Spleen (tissue), 11 donors: ENCODE measurements around the gene STAP2. TPM values are rescaled to one million over a fixed set of nuclear protein-coding genes. Genes with fewer than 3 reads are reported as not detected.

Experiments used
- DNase-seq: peaks from one replicate; pipeline ENCODE4 v3.0.0-alpha.2; 2020
- H3K27ac ChIP-seq, 8 donors: fragments of 200-600 bp; sonication (generic) in 7 of 8; 1 replicate in 4 of 8; 2 replicates in 4 of 8; pipeline versions ENCODE4 v1.5.0 to v1.8.0; 2016 to 2021; ENCODE audit warnings: inconsistent platforms in 4 of 8, mild to moderate bottlenecking in 4 of 8, moderate library complexity in 1 of 8
- H3K27me3 ChIP-seq, 7 donors: fragments of 200-600 bp; sonication (generic) in 6 of 7; replicated peaks in 1 of 7; 1 replicate in 4 of 7; 2 replicates in 3 of 7; pipeline versions ENCODE4 v1.5.0 to v1.8.0; 2016 to 2021; ENCODE audit warnings: inconsistent platforms in 3 of 7, mild to moderate bottlenecking in 1 of 7
- H3K36me3 ChIP-seq, 6 donors: fragments of 200-600 bp; sonication (generic) in 5 of 6; 1 replicate in 4 of 6; 2 replicates in 2 of 6; pipeline versions ENCODE4 v1.5.0 to v1.8.0; 2016 to 2021; ENCODE audit warnings: inconsistent platforms in 2 of 6
- H3K4me1 ChIP-seq, 6 donors: fragments of 200-600 bp; sonication (generic) in 5 of 6; 1 replicate in 3 of 6; 2 replicates in 3 of 6; pipeline versions ENCODE4 v1.5.0 to v1.8.0; 2016 to 2021; ENCODE audit warnings: inconsistent platforms in 3 of 6
- H3K4me3 ChIP-seq, 8 donors: fragments of 200-600 bp; sonication (generic) in 7 of 8; 1 replicate in 4 of 8; 2 replicates in 4 of 8; pipeline versions ENCODE4 v1.5.0 to v1.8.0; 2016 to 2021; ENCODE audit warnings: inconsistent platforms in 4 of 8, mild to moderate bottlenecking in 4 of 8, moderate library complexity in 2 of 8
- H3K9me3 ChIP-seq, 8 donors: fragments of 200-600 bp; sonication (generic) in 7 of 8; 1 replicate in 4 of 8; 2 replicates in 4 of 8; pipeline versions ENCODE4 v1.5.0 to v1.8.0; 2016 to 2021; ENCODE audit warnings: inconsistent platforms in 4 of 8
- POLR2A ChIP-seq, 3 donors: fragments of 450-650 bp; IDR thresholded peaks; one replicate each; pipeline ENCODE4 v1.5.1; 2017; ENCODE audit warnings: antibody characterized with exemption in 3 of 3, mild to moderate bottlenecking in 1 of 3
- POLR2AphosphoS5 ChIP-seq, 3 donors: sonication (generic); formaldehyde crosslinking; IDR thresholded peaks; one replicate each; pipeline ENCODE4 v1.5.1; 2017; ENCODE audit warnings: antibody characterized with exemption in 3 of 3
- WGBS, 5 donors: extraction: QIAGEN DNeasy Blood & Tissue Kit in 3 of 5; methylation state at CpG; one replicate each; pipeline versions ENCODE4 v1.1.5 to v1.1.7; 2013 to 2018; 5-methylcytosine and 5-hydroxymethylcytosine counted together
- intact Hi-C: fragments of 100-400 bp; cut with DNase I; formaldehyde crosslinking; loops from one replicate; pipeline ENCODE4 v1.15.0; 2023; ENCODE audit warnings: low total_unique reads
- polyA plus RNA-seq, 3 donors: library from polyadenylated mRNA; stranded (reverse); fragments of 200-250 nt; gene quantifications; one replicate each; pipeline ENCODE4 v1.2.1, GENCODE V29; 2013
- total RNA-seq, 7 donors: library from RNA; depleted of rRNA in 3 of 7; stranded (reverse); fragments of >200 nt in 3 of 7; fragmentation: NEBNext Ultra II Directional in 4 of 7; extraction: Animal tissue kit (Norgen Biotek cat#: 25700) in 4 of 7; gene quantifications; one replicate each; pipeline versions ENCODE4 v1.1.0 to v1.2.1, GENCODE V29; 2016 to 2021
- TF ChIP-seq, protein P1 (sequence below), 11 experiments: fragments of 200-600 bp in 7 of 11; fragments of 450-650 bp in 4 of 11; sonication (generic) in 4 of 11; IDR thresholded peaks in 8 of 11; conservative IDR thresholded peaks in 3 of 11; 1 replicate in 7 of 11; 2 replicates in 4 of 11; pipeline versions ENCODE4 v1.4.0 to v1.8.0; 2016 to 2021; ENCODE audit warnings: antibody characterized with exemption in 11 of 11, inconsistent platforms in 4 of 11, mild to moderate bottlenecking in 1 of 11
- donor health status: healthy with polysubstance abuse.
- donor health status: DM: no; HTN: no; CAD: no; lungs with moderate emphysema.
- donor health status: DM: no; HTN: no; CAD: no.
- donor health status: Bipolar disorder and iron deficiency.
- donor health status: healthy.
- donor health status: DM: no; HTN: no; CAD: no.
- donor health status: DM: yes; HTN: yes; CAD: no.

Gene STAP2
- total and polyA plus RNA-seq, 10 donors, result 0.79 to 5.1 (median 2.1) TPM; not detected in 1

GRCh38 chr19:4359627-4360000 is 21.0 kb upstream of the STAP2 start:
- peaks cover 4 to 98% (median 68%) of the 10 kb centered on the region in 6 donors for H3K36me3 ChIP-seq
- no peaks in the 10 kb centered on the region for H3K9me3 ChIP-seq
- 86 to 89% (median 89%) methylated on average over 7 to 13 of the region's 13 CpGs for WGBS, 5 donors
- peak; percentile 64 for DNase-seq
- no peak overlapping the region for H3K4me3 ChIP-seq
- no peak for TF ChIP-seq POLR2A (IDR thresholded peaks at IDR 0.05)
- TF ChIP-seq POLR2AphosphoS5 (IDR thresholded peaks at IDR 0.05), result peak in 2 of 3 donors; percentile 23 to 65
- H3K4me1 ChIP-seq, result peaks cover 0 to 6% (median 0%) of the 10 kb centered on the region in 6 donors
- H3K27me3 ChIP-seq, result no peaks in the 10 kb centered on the region
- no peak overlapping the region for H3K27ac ChIP-seq
- intact Hi-C loops, result no loop called here

- no peak for DNase-seq
- Histone ChIP-seq H3K9me3 (no peaks in the 10 kb centered on the region), H3K36me3 (peaks cover 4 to 97% (median 62%) of the 10 kb centered on the region in 6 donors), H3K27ac (no peak overlapping the region), H3K4me1 (peaks cover 0 to 6% (median 0%) of the 10 kb centered on the region in 6 donors), H3K27me3 (no peaks in the 10 kb centered on the region), H3K4me3 (no peak overlapping the region)
- intact Hi-C loops, result no loop called here
- WGBS, 5 donors, result 87 to 93% (median 90%) methylated on average over 15 to 25 of the region's 25 CpGs
- TF ChIP-seq POLR2A (IDR thresholded peaks at IDR 0.05) (no peak), POLR2AphosphoS5 (IDR thresholded peaks at IDR 0.05) (peak; percentile 28 to 57 (median 45))
Measured at GRCh38 chr19:4358709-4359626, 20.3 kb upstream of the STAP2 start.

DNA sequence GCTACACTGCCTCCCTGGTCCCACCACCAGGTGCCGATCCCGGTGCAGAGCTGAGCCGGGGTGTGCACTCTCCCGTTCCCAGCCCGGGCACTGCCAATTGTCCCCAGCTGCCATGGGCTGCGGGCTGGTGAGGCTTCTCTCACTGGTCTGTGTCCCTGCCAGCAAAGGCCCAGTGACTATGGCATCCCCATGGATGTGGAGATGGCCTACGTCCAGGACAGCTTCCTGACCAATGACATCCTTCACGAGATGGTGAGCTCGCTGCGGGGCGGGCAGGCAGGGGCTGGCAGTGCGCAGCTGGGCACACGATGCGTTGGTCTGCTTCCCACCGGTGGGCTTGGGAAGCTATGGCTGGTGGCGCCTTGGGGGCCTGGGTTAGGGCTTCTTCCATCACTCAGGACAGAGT is 19.3 kb upstream of the STAP2 start:
- H3K36me3 ChIP-seq, result peaks cover 4 to 92% (median 51%) of the 10 kb centered on the region in 6 donors
- no peak overlapping the region for H3K4me3 ChIP-seq
- 90 to 95% (median 94%) methylated on average over 8 to 16 of the region's 16 CpGs for WGBS, 5 donors
- TF ChIP-seq POLR2AphosphoS5 (IDR thresholded peaks at IDR 0.05), result peak; percentile 43 to 78 (median 52)
- no peak for TF ChIP-seq POLR2A (IDR thresholded peaks at IDR 0.05)
- intact Hi-C loops, result no loop called here
- no peak for DNase-seq
- H3K9me3 ChIP-seq, result no peaks in the 10 kb centered on the region
- H3K27me3 ChIP-seq, result no peaks in the 10 kb centered on the region
- peaks cover 0 to 8% (median 0%) of the 10 kb centered on the region in 6 donors for H3K4me1 ChIP-seq
- H3K27ac ChIP-seq, result no peak overlapping the region

GRCh38 chr19:4357095-4357797 is 18.6 kb upstream of the STAP2 start:
- DNase-seq, result peak; percentile 70

DNA sequence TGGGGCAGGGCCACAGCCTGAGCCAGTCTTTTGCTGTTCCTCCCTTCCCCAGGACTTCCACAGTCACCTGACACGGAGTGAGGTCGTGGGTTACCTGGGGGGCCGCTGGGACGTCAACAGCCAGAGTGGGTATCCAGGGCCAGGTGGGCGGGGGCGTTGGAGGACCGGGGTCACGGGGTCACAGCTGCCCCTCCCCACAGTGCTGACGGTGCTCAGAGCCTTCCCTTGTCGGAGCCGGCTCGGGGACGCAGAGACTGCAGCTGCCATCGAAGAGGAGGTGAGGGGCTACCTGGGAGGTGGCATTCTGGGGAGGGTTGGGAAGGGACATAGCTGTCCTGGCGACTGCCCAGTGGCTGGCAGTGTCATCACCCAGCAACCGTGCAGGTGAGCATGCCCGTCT is 16.3 kb upstream of the STAP2 start:
- no peak overlapping the region for H3K27ac ChIP-seq
- TF ChIP-seq POLR2A (IDR thresholded peaks at IDR 0.05), result no peak
- TF ChIP-seq POLR2AphosphoS5 (IDR thresholded peaks at IDR 0.05), result peak in 2 of 3 donors; percentile 9 to 47
- TF ChIP-seq, protein P1, sequence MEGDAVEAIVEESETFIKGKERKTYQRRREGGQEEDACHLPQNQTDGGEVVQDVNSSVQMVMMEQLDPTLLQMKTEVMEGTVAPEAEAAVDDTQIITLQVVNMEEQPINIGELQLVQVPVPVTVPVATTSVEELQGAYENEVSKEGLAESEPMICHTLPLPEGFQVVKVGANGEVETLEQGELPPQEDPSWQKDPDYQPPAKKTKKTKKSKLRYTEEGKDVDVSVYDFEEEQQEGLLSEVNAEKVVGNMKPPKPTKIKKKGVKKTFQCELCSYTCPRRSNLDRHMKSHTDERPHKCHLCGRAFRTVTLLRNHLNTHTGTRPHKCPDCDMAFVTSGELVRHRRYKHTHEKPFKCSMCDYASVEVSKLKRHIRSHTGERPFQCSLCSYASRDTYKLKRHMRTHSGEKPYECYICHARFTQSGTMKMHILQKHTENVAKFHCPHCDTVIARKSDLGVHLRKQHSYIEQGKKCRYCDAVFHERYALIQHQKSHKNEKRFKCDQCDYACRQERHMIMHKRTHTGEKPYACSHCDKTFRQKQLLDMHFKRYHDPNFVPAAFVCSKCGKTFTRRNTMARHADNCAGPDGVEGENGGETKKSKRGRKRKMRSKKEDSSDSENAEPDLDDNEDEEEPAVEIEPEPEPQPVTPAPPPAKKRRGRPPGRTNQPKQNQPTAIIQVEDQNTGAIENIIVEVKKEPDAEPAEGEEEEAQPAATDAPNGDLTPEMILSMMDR (IDR thresholded peaks at IDR 0.05 in 8 of 11, conservative IDR thresholded peaks at IDR 0.05 in 3 of 11), result no peak
- no peak overlapping the region for H3K4me3 ChIP-seq
- peak; percentile 73 for DNase-seq
- H3K36me3 ChIP-seq, result peaks cover 0 to 71% (median 21%) of the 10 kb centered on the region in 6 donors
- H3K4me1 ChIP-seq, result peaks cover 0 to 12% (median 0%) of the 10 kb centered on the region in 6 donors
- intact Hi-C loops, result loop anchor here (5.0 kb wide), 1 partner anchor 88 kb away; no protein-coding TSS in a partner anchor
- H3K27me3 ChIP-seq, result peaks cover 0 to 14% (median 0%) of the 10 kb centered on the region in 7 donors
- H3K9me3 ChIP-seq, result no peaks in the 10 kb centered on the region
- 82 to 90% (median 89%) methylated on average over 3 to 17 of the region's 17 CpGs for WGBS, 5 donors

More at GRCh38 chr19:4357095-4357797, 18.6 kb upstream of the STAP2 start:
- TF ChIP-seq, protein P1 (IDR thresholded peaks at IDR 0.05 in 8 of 11, conservative IDR thresholded peaks at IDR 0.05 in 3 of 11), result no peak
- TF ChIP-seq POLR2AphosphoS5 (IDR thresholded peaks at IDR 0.05) (peak in 1 of 3 donors; percentile 70), POLR2A (IDR thresholded peaks at IDR 0.05) (no peak)
- no peak overlapping the region for H3K4me3 ChIP-seq
- peaks cover 2 to 86% (median 44%) of the 10 kb centered on the region in 6 donors for H3K36me3 ChIP-seq
- H3K27me3 ChIP-seq, result no peaks in the 10 kb centered on the region
- H3K4me1 ChIP-seq, result peaks cover 0 to 15% (median 0%) of the 10 kb centered on the region in 6 donors
- no peak overlapping the region for H3K27ac ChIP-seq
- H3K9me3 ChIP-seq, result no peaks in the 10 kb centered on the region
- intact Hi-C loops, result no loop called here
- WGBS, 5 donors, result 84 to 93% (median 88%) methylated on average over 14 to 23 of the region's 23 CpGs
